HFFc6 (cell line): ENCODE data around the gene RRP1B. TPM values are rescaled to one million over a fixed set of nuclear protein-coding genes. Genes with fewer than 3 reads are reported as not detected.
"Not testable (repeated sequence)": the region's sequence is repeated elsewhere in the genome, so short reads cannot be mapped to it uniquely, and the experiment has no call there.

Source experiments
- DNase-seq: peaks from one replicate; pipeline ENCODE4 v3.0.0-alpha.2; 2018
- H3K27ac Mint-ChIP-seq: 2 replicates; pipeline ENCODE4 v1.8.0; 2020; ENCODE audit warnings: mild to moderate bottlenecking, mixed read lengths
- H3K27me3 Mint-ChIP-seq: 2 replicates; pipeline ENCODE4 v1.8.0; 2021; ENCODE audit warnings: mild to moderate bottlenecking, moderate library complexity, mixed read lengths; ENCODE audit not compliant: insufficient read depth
- H3K36me3 Mint-ChIP-seq: 2 replicates; pipeline ENCODE4 v1.8.0; 2021; ENCODE audit warnings: low read depth, mixed read lengths
- H3K4me1 Mint-ChIP-seq: 2 replicates; pipeline ENCODE4 v1.8.0; 2020; ENCODE audit warnings: low read depth, mixed read lengths
- H3K4me3 Mint-ChIP-seq: 2 replicates; pipeline ENCODE4 v1.8.0; 2020; ENCODE audit warnings: mild to moderate bottlenecking, moderate library complexity, mixed read lengths
- H3K9me3 Mint-ChIP-seq: 2 replicates; pipeline ENCODE4 v1.8.0; 2020; ENCODE audit warnings: mild to moderate bottlenecking, mixed read lengths
- CTCF ChIP-seq: fragments of 200-600 bp; sonication (generic); IDR thresholded peaks from 2 replicates; pipeline ENCODE4 v1.5.0; 2021; ENCODE audit warnings: antibody characterized with exemption, mild to moderate bottlenecking
- total RNA-seq, 6 experiments: library from RNA; stranded (reverse); fragmentation: NEBNext Ultra II Directional; extraction: Animal tissue kit (Norgen Biotek cat#: 25700); gene quantifications; 2 replicates in 1 of 6; 3 replicates in 5 of 6; pipeline ENCODE4 v1.2.3, GENCODE V29; 2021

RRP1B gene
- total RNA-seq, 6 experiments from 2014 or later: 26.9 to 34.4 (median 27.6) TPM

- Mint-ChIP-seq H3K9me3 (no peaks in the 10 kb centered on the region), H3K27me3 (no peaks in the 10 kb centered on the region), H3K27ac (no peak overlapping the region), H3K4me1 (no peaks in the 10 kb centered on the region), H3K4me3 (no peak overlapping the region), H3K36me3 (peaks cover 41% of the 10 kb centered on the region)
- DNase-seq: no peak
- TF ChIP-seq CTCF: no peak
These were observed 17.0 kb downstream of the RRP1B start for GRCh38 chr21:43676391-43676790.

GRCh38 chr21:43679951-43680350 is 20.6 kb downstream of the RRP1B start:
- no peaks in the 10 kb centered on the region for H3K4me1 Mint-ChIP-seq
- no peak for DNase-seq
- no peak overlapping the region for H3K4me3 Mint-ChIP-seq
- peaks cover 32% of the 10 kb centered on the region for H3K36me3 Mint-ChIP-seq
- TF ChIP-seq CTCF: no peak
- no peak overlapping the region for H3K27ac Mint-ChIP-seq
- H3K9me3 Mint-ChIP-seq: no peaks in the 10 kb centered on the region
- no peaks in the 10 kb centered on the region for H3K27me3 Mint-ChIP-seq

GRCh38 chr21:43680421-43680820 is 21.1 kb downstream of the RRP1B start:
- not testable (repeated sequence) for H3K4me1 Mint-ChIP-seq, H3K9me3 Mint-ChIP-seq, H3K27me3 Mint-ChIP-seq, H3K4me3 Mint-ChIP-seq, H3K27ac Mint-ChIP-seq, DNase-seq
- H3K36me3 Mint-ChIP-seq: peaks cover 34% of the 10 kb centered on the region

GRCh38 chr21:43681650-43682049 is 22.3 kb downstream of the RRP1B start:
- no peak for DNase-seq
- Mint-ChIP-seq H3K4me1 (no peaks in the 10 kb centered on the region), H3K4me3 (no peak overlapping the region), H3K27me3 (no peaks in the 10 kb centered on the region), H3K9me3 (no peaks in the 10 kb centered on the region), H3K27ac (no peak overlapping the region), H3K36me3 (peaks cover 36% of the 10 kb centered on the region)
- no peak for TF ChIP-seq CTCF

GRCh38 chr21:43684424-43684823 is 25.1 kb downstream of the RRP1B start:
- Mint-ChIP-seq H3K27ac (no peak overlapping the region), H3K27me3 (no peaks in the 10 kb centered on the region; the same call in 1 of the 2 replicates), H3K4me1 (no peaks in the 10 kb centered on the region), H3K4me3 (no peak overlapping the region), H3K9me3 (no peaks in the 10 kb centered on the region), H3K36me3 (peaks cover 22% of the 10 kb centered on the region)
- DNase-seq: no peak
- TF ChIP-seq CTCF: no peak

GRCh38 chr21:43686811-43687565 is 27.6 kb downstream of the RRP1B start:
- peaks cover 2% of the 10 kb centered on the region; the same call in 1 of the 2 replicates for H3K27me3 Mint-ChIP-seq
- no peak for TF ChIP-seq CTCF
- H3K4me1 Mint-ChIP-seq: no peaks in the 10 kb centered on the region
- no peaks in the 10 kb centered on the region for H3K9me3 Mint-ChIP-seq
- no peak overlapping the region for H3K4me3 Mint-ChIP-seq
- H3K36me3 Mint-ChIP-seq: peaks cover 22% of the 10 kb centered on the region
- H3K27ac Mint-ChIP-seq: no peak overlapping the region
- no peak for DNase-seq
